ENCODE data around the gene ST3GAL2. TPM values are rescaled to one million over a fixed set of nuclear protein-coding genes. Genes with fewer than 3 reads are reported as not detected.
A peak's percentile ranks its signal among the peaks of the same experiment; 100 is the strongest.

The ST3GAL2 gene
- total RNA-seq, 1 experiment from 2014 or later, result 7.7 TPM

- Mint-ChIP-seq H3K27me3 (ENCODE audit: insufficient read depth, unreplicated experiment) (no peaks in the 10 kb centered on the region), H3K4me3 (ENCODE audit: unreplicated experiment) (no peak overlapping the region), H3K4me1 (ENCODE audit: insufficient read depth, unreplicated experiment) (no peaks in the 10 kb centered on the region), H3K9me3 (ENCODE audit: unreplicated experiment) (no peaks in the 10 kb centered on the region), H3K27ac (ENCODE audit: low read depth, unreplicated experiment) (no peak overlapping the region), H3K36me3 (ENCODE audit: insufficient read depth, unreplicated experiment) (peaks cover 89% of the 10 kb centered on the region)
- ChIA-PET CTCF (no interaction called here), POLR2A (interaction anchor here (0.6 to 1.7 kb wide), 2 partner anchors 29 to 67 kb away, joined by 3 to 4 read pairs; partner anchors contain the start of gene DDX19A)
- no TSS peak for BruUV-seq (replicated peaks)
- no peak for DNase-seq (ENCODE audit: unreplicated experiment)
- no peak for TF ChIP-seq CTCF (IDR thresholded peaks at IDR 0.05; ENCODE audit: unreplicated experiment)
- intact Hi-C loops (cut with micrococcal nuclease), result no loop called here
Measured at GRCh38 chr16:70375636-70376611, 63.0 kb downstream of the ST3GAL2 start.

- no peaks in the 10 kb centered on the region for H3K9me3 Mint-ChIP-seq (ENCODE audit: unreplicated experiment)
- intact Hi-C loops (cut with micrococcal nuclease), result no loop called here
- no peak overlapping the region for H3K27ac Mint-ChIP-seq (ENCODE audit: low read depth, unreplicated experiment)
- TF ChIP-seq CTCF (IDR thresholded peaks at IDR 0.05; ENCODE audit: unreplicated experiment), result no peak
- POLR2A ChIA-PET, result interaction anchor here (0.9 kb wide), 1 partner anchor 28 kb away, joined by 3 read pairs; the partner anchor contains the start of gene DDX19A
- CTCF ChIA-PET, result interaction anchor here (0.6 to 0.7 kb wide), 4 partner anchors 8 to 280 kb away, joined by 3 to 4 read pairs (median 4); no protein-coding TSS in a partner anchor
- no peaks in the 10 kb centered on the region for H3K27me3 Mint-ChIP-seq (ENCODE audit: insufficient read depth, unreplicated experiment)
- peaks cover 95% of the 10 kb centered on the region for H3K36me3 Mint-ChIP-seq (ENCODE audit: insufficient read depth, unreplicated experiment)
- H3K4me1 Mint-ChIP-seq (ENCODE audit: insufficient read depth, unreplicated experiment), result no peaks in the 10 kb centered on the region
- DNase-seq (ENCODE audit: unreplicated experiment), result no peak
- BruUV-seq (replicated peaks), result no TSS peak
- H3K4me3 Mint-ChIP-seq (ENCODE audit: unreplicated experiment), result no peak overlapping the region
Measured at GRCh38 chr16:70374213-70374612, 64.7 kb downstream of the ST3GAL2 start.

- BruUV-seq (replicated peaks), result no TSS peak
- Mint-ChIP-seq H3K27ac (ENCODE audit: low read depth, unreplicated experiment) (peak overlapping the region; percentile 10), H3K27me3 (ENCODE audit: insufficient read depth, unreplicated experiment) (no peaks in the 10 kb centered on the region), H3K9me3 (ENCODE audit: unreplicated experiment) (no peaks in the 10 kb centered on the region), H3K36me3 (ENCODE audit: insufficient read depth, unreplicated experiment) (peaks cover 93% of the 10 kb centered on the region), H3K4me1 (ENCODE audit: insufficient read depth, unreplicated experiment) (no peaks in the 10 kb centered on the region), H3K4me3 (ENCODE audit: unreplicated experiment) (no peak overlapping the region)
- intact Hi-C loops (cut with micrococcal nuclease), result no loop called here
- TF ChIP-seq CTCF (IDR thresholded peaks at IDR 0.05; ENCODE audit: unreplicated experiment), result no peak
- CTCF ChIA-PET, result interaction anchor here (0.6 to 1.7 kb wide), 5 partner anchors 8 to 280 kb away, joined by 3 to 5 read pairs (median 3); no protein-coding TSS in a partner anchor
- DNase-seq (ENCODE audit: unreplicated experiment), result no peak
- POLR2A ChIA-PET, result interaction anchor here (0.8 to 1.6 kb wide), 3 partner anchors 8 to 82 kb away, joined by 3 to 10 read pairs (median 3); no protein-coding TSS in a partner anchor
Measured at GRCh38 chr16:70372921-70373728, 65.8 kb downstream of the ST3GAL2 start.
